ENCODE results near the gene DUSP12. TPM values are rescaled to one million over a fixed set of nuclear protein-coding genes. Genes with fewer than 3 reads are reported as not detected.
A peak's percentile ranks its signal among the peaks of the same experiment; 100 is the strongest.

Gene DUSP12
- total and polyA plus RNA-seq, 9 of the 15 experiments (the other 6 are each of a cell fraction or from before 2014, with no cell fraction given) = 10.4 to 81.4 (median 43.6) TPM

DNA sequence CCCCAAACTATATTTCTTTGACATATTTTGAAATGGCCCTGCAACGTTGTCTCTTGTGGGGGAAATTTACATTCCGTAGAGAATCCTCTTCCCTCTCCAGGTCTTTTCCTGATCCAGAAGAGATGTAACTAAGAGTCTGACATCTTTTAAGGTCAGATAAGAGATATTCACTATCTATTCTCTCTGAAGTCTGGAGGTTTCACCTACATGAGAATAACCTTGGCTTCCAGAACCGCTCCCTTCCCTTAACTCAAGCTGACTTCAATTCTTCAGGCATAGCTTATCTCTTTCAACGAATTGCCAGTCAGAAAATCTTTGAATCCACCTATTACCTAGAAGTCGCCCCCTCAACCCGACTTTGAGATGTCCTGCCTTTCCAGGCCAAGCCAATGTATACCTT lies 18.3 kb upstream of the DUSP12 start:
- Histone ChIP-seq H3K79me2 (ENCODE audit: control insufficient read depth, insufficient read depth, low read length) (peaks cover 16% of the 10 kb centered on the region), H3K9me3 (replicated peaks; ENCODE audit: control insufficient read depth, insufficient read depth, low read depth, low read length) (no peaks in the 10 kb centered on the region), H3K4me1 (replicated peaks in 1 of 2; ENCODE audit: control insufficient read depth in 2 of 2, insufficient read depth in 2 of 2, low read length in 2 of 2) (peaks cover 10 to 45% of the 10 kb centered on the region in 2 experiments), H3K9me1 (ENCODE audit: control insufficient read depth, insufficient read depth, low read length) (no peaks in the 10 kb centered on the region), H2AFZ (ENCODE audit: low read depth, low read length) (peak overlapping the region; percentile 46), H3K27me3 (ENCODE audit: control insufficient read depth in 2 of 2, insufficient read depth in 2 of 2, low read length in 2 of 2) (no peaks in the 10 kb centered on the region), H3K36me3 (ENCODE audit: control insufficient read depth, insufficient read depth, low read length) (no peaks in the 10 kb centered on the region), H3K9ac (ENCODE audit: insufficient read depth in 1 of 2, low read depth in 2 of 2, low read length in 2 of 2) (no peak overlapping the region), H3K27ac (ENCODE audit: extremely low read depth, low read depth, low read length) (no peak overlapping the region; the same call in 2 of the 3 replicates), H3K4me2 (ENCODE audit: insufficient read depth, low read length) (no peak overlapping the region), H4K20me1 (replicated peaks; ENCODE audit: control insufficient read depth, insufficient read depth, low read length) (no peaks in the 10 kb centered on the region), H3K4me3 (no peak overlapping the region)
- ATAC-seq = no peak
- TF ChIP-seq HDAC1 (IDR thresholded peaks at IDR 0.05) = no peak
- peak; percentile 19 for TF ChIP-seq EGR1 (conservative IDR thresholded peaks at IDR 0.05)
- TF ChIP-seq NFXL1 (CRISPR knock-in tag; IDR thresholded peaks at IDR 0.05) = no peak
- no peak for TF ChIP-seq SRSF1 (IDR thresholded peaks at IDR 0.05; ENCODE audit: low read depth, low read length)
- DNase-seq (ENCODE audit: extremely low read depth in 1 of 4, low spot score in 3 of 4) = no peak
- intact Hi-C loops (cut with micrococcal nuclease) = no loop called here
- POLR2A ChIA-PET = interaction anchor here (1.4 kb wide), 1 partner anchor 13 kb away, joined by 3 read pairs; no protein-coding TSS in a partner anchor
- FAIRE-seq = no peak
- in situ Hi-C loops (cut with MboI) = no loop called here
- no TSS peak for BruUV-seq (replicated peaks)
- 19% methylated on average over 6 of the region's 6 CpGs for WGBS (ENCODE audit: insufficient coverage, low coverage, missing lambda C conversion rate)
- CTCF ChIA-PET (ENCODE audit: low intra/inter-chr PET ratio) = no interaction called here

DNA sequence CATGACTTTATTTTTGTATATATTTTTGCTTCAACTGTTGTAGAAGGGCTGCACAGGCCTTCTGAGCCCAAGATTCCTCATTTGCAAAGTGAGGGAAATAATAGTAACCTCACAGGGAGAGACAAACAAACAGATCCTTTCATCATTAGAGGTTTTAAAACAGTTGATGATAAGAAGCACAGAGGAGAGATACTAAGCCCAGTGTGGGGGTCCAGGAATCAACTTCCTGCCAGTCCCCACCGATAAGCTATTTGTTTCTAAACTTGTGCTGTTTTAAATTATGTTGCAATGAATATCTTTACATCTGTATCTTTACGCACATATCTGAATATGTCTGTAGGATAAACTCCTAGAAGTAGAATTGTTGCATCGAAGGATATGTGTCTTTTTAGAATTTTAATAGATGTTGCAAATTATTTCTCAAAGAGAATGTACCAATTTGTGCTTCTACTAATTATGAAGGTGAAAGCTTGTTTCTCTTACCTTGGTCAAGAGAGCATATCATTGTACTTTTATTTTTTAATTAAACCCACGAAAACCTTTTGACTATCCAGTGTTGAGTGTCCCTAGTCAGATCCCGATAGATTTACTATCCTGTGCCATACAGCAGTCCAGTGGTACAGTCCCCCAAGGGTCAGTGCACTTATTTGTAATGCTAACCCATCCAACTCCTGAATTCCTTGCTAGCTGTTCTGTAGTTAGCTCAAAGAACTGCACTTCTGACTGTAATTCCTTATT lies 17.4 kb upstream of the DUSP12 start:
- intact Hi-C loops (cut with micrococcal nuclease) = no loop called here
- ATAC-seq = no peak
- no peak for FAIRE-seq
- 0 out of 2 replicates have a peak overlapping the region, but pooled peaks have one; percentile 9 for H2AFZ ChIP-seq (ENCODE audit: low read depth, low read length)
- H3K4me3 ChIP-seq = no peak overlapping the region
- H3K79me2 ChIP-seq (ENCODE audit: control insufficient read depth, insufficient read depth, low read length) = peaks cover 9% of the 10 kb centered on the region
- no peak overlapping the region for H3K9ac ChIP-seq (ENCODE audit: insufficient read depth in 1 of 2, low read depth in 2 of 2, low read length in 2 of 2)
- peaks cover 4 to 45% of the 10 kb centered on the region in 2 experiments for H3K4me1 ChIP-seq (replicated peaks in 1 of 2; ENCODE audit: control insufficient read depth in 2 of 2, insufficient read depth in 2 of 2, low read length in 2 of 2)
- H4K20me1 ChIP-seq (replicated peaks; ENCODE audit: control insufficient read depth, insufficient read depth, low read length) = no peaks in the 10 kb centered on the region
- CTCF ChIA-PET (ENCODE audit: low intra/inter-chr PET ratio) = no interaction called here
- no peak for DNase-seq (ENCODE audit: extremely low read depth in 1 of 4, low spot score in 3 of 4)
- WGBS (ENCODE audit: insufficient coverage, low coverage, missing lambda C conversion rate) = 47% methylated on average over 5 of the region's 5 CpGs
- in situ Hi-C loops (cut with MboI) = no loop called here
- no peaks in the 10 kb centered on the region for H3K36me3 ChIP-seq (ENCODE audit: control insufficient read depth, insufficient read depth, low read length)
- no peaks in the 10 kb centered on the region for H3K27me3 ChIP-seq (ENCODE audit: control insufficient read depth in 2 of 2, insufficient read depth in 2 of 2, low read length in 2 of 2)
- H3K4me2 ChIP-seq (ENCODE audit: insufficient read depth, low read length) = no peak overlapping the region
- H3K9me3 ChIP-seq (replicated peaks; ENCODE audit: control insufficient read depth, insufficient read depth, low read depth, low read length) = no peaks in the 10 kb centered on the region
- POLR2A ChIA-PET = no interaction called here
- no TSS peak for BruUV-seq (replicated peaks)
- H3K9me1 ChIP-seq (ENCODE audit: control insufficient read depth, insufficient read depth, low read length) = no peaks in the 10 kb centered on the region
- no peak overlapping the region for H3K27ac ChIP-seq (ENCODE audit: extremely low read depth, low read depth, low read length)
- TF ChIP-seq EP300 (IDR thresholded peaks at IDR 0.05; ENCODE audit: low read length) (peak; percentile 44; the same call in 1 of the 2 replicates), DPF2 (IDR thresholded peaks at IDR 0.05) (0 out of 2 replicates have a peak, but pooled peaks have one; percentile 12), ZNF121 (CRISPR knock-in tag; conservative IDR thresholded peaks at IDR 0.05) (no peak), SMARCC2 (IDR thresholded peaks at IDR 0.05; ENCODE audit: low read depth) (0 out of 2 replicates have a peak, but pooled peaks have one; percentile 15), CEBPG (CRISPR knock-in tag; IDR thresholded peaks at IDR 0.05) (no peak), CEBPG (tag; conservative IDR thresholded peaks at IDR 0.05 in 1 of 2, IDR thresholded peaks at IDR 0.05 in 1 of 2) (peak; percentile 26 to 35; a peak in 2 of 4 replicates), ATF7 (IDR thresholded peaks at IDR 0.05) (peak; percentile 27; the same call in 1 of the 2 replicates), MEIS2 (IDR thresholded peaks at IDR 0.05; ENCODE audit: partially characterized antibody) (no peak), ARID1B (IDR thresholded peaks at IDR 0.05) (0 out of 2 replicates have a peak, but pooled peaks have one; percentile 23)
